ENCODE measurements around the gene SPAG4.

The SPAG4 gene

DNA sequence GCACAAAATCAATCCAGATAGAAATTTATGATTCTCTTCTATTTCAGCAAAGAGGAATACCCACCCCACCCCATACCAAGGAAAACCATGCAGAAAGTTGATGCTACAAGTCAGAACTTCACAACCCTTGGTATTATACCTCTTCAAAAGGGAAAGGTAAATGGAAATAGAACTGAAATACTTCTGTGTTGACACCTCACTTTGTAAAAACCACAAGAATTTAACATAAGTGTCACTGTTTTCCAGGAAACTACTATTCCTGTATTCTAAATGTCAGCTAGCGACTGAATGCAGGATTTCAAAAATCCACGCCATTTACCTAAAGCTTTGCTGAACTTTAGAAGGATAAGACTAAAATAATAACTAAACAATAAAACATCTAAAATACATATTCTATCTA lies 45.4 kb downstream of the SPAG4 start:
- no peaks in the 10 kb centered on the region for H3K4me1 ChIP-seq (ENCODE audit: insufficient read depth, insufficient read length)
- no peak for DNase-seq (ENCODE audit: low read depth, low spot score)
- H3K36me3 ChIP-seq (ENCODE audit: insufficient read depth, insufficient read length, low read length): peaks cover 20% of the 10 kb centered on the region
- no peak overlapping the region for H3K4me3 ChIP-seq (ENCODE audit: insufficient read length, low read depth)
- no peaks in the 10 kb centered on the region for H3K27me3 ChIP-seq (ENCODE audit: insufficient read depth, insufficient read length)
- TF ChIP-seq YY1 (IDR thresholded peaks at IDR 0.05; ENCODE audit: insufficient read depth, insufficient read length) (no peak), ZNF274 (IDR thresholded peaks at IDR 0.05; ENCODE audit: low read depth, low read length) (no peak), SUZ12 (IDR thresholded peaks at IDR 0.05; ENCODE audit: extremely low read depth, insufficient read depth, insufficient read length) (no peak)
- H3K9ac ChIP-seq (ENCODE audit: insufficient read length, low read depth): no peak overlapping the region
- H3K9me3 ChIP-seq (ENCODE audit: insufficient read depth, low read length): no peaks in the 10 kb centered on the region

DNA sequence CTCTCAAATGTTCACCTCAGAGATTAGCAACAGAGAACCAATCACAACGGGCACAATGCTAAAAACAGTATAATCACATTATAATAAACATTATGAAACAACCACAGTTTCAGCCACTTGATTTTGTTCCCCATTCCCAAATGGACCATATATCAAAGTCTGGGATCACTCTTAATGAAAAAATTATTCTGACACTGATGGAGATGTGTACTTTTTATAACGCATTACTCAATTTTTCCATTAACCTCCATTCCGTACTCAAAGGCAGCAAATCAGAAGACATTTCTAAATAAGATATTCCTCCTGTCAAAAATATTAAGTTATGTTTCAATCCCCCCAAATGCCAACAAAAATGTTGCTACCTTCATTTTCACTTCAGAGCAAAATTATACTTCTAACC lies 46.3 kb downstream of the SPAG4 start:
- Histone ChIP-seq H3K4me3 (ENCODE audit: insufficient read length, low read depth) (peak overlapping the region; percentile 6), H3K4me1 (ENCODE audit: insufficient read depth, insufficient read length) (no peaks in the 10 kb centered on the region), H3K36me3 (ENCODE audit: insufficient read depth, insufficient read length, low read length) (peaks cover 13% of the 10 kb centered on the region), H3K9ac (ENCODE audit: insufficient read length, low read depth) (no peak overlapping the region), H3K27me3 (ENCODE audit: insufficient read depth, insufficient read length) (no peaks in the 10 kb centered on the region), H3K9me3 (ENCODE audit: insufficient read depth, low read length) (no peaks in the 10 kb centered on the region)
- DNase-seq (ENCODE audit: low read depth, low spot score): no peak
- TF ChIP-seq YY1 (IDR thresholded peaks at IDR 0.05; ENCODE audit: insufficient read depth, insufficient read length) (no peak), SUZ12 (IDR thresholded peaks at IDR 0.05; ENCODE audit: extremely low read depth, insufficient read depth, insufficient read length) (no peak)

DNA sequence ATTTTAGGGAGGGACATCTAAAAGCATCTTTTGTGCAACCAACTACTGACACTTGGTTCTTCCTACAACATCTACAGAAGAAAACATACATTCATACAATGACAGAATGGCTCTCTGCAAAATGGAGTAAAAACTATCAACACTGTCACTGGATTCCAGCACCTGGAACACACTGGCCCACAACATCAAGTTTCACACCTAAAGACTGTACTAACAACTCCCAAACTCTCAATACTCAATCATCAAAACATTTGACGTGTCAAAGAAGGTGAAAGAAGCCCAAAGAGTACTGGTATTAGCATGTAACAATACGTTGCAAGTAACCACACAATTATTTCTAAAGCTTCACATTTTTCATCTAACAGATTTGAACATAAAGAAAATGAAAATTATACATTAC lies 46.9 kb downstream of the SPAG4 start:
- TF ChIP-seq YY1 (IDR thresholded peaks at IDR 0.05; ENCODE audit: insufficient read depth, insufficient read length) (no peak), ZNF274 (IDR thresholded peaks at IDR 0.05; ENCODE audit: low read depth, low read length) (no peak), SUZ12 (IDR thresholded peaks at IDR 0.05; ENCODE audit: extremely low read depth, insufficient read depth, insufficient read length) (no peak)
- Histone ChIP-seq H3K9ac (ENCODE audit: insufficient read length, low read depth) (peak overlapping the region; percentile 100), H3K27me3 (ENCODE audit: insufficient read depth, insufficient read length) (no peaks in the 10 kb centered on the region), H3K36me3 (ENCODE audit: insufficient read depth, insufficient read length, low read length) (peaks cover 6% of the 10 kb centered on the region), H3K9me3 (ENCODE audit: insufficient read depth, low read length) (no peaks in the 10 kb centered on the region), H3K4me1 (ENCODE audit: insufficient read depth, insufficient read length) (no peaks in the 10 kb centered on the region), H3K4me3 (ENCODE audit: insufficient read length, low read depth) (peak overlapping the region; percentile 93)
- no peak for DNase-seq (ENCODE audit: low read depth, low spot score)

DNA sequence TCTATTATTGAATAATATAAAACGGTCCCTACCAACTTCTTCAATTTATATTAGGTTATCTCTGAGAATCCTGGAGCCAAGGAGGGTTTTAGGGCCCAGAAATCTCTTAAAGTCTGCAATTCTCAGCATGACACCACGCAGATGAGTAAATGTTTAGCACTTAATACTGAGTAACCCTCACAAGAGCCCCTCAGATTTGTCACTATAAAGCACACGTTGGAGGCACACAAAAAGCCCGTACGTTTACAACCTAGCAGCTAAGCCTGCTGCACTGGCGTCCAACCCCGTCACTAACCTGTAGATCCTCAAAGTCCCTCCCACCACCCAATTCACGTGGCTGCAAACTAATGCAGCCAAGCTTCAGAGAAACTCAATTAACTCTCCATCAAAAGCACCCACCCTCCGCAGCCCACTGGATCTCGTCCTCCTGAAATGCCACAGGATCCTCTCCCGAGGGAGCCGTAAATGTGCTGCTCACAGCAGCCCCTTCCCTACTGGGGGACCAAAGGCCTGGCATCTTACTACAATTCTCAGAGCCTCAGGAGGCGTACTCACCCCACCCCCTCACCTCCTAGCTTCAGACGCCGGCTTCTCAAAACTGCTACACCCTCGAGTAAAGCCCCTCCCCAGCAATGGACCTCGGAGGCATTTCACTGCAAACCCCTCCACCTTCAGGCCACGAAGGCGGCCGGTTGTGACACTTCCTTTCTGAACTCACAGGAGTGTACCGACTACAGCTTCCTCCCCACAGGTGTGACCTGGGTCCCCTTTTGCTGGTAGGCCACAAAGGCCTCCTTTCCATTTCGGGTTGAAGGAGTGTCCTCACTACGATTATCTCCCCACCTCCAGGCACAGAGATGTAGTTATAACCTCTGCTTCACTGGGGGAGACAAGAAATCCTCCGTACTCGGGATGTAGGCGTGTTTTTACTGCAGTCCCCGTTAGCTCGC lies 48.2 kb downstream of the SPAG4 start:
- Histone ChIP-seq H3K4me3 (ENCODE audit: insufficient read length, low read depth) (peak overlapping the region; percentile 93), H3K36me3 (ENCODE audit: insufficient read depth, insufficient read length, low read length) (peaks cover 8% of the 10 kb centered on the region), H3K9ac (ENCODE audit: insufficient read length, low read depth) (peak overlapping the region; percentile 100), H3K27me3 (ENCODE audit: insufficient read depth, insufficient read length) (no peaks in the 10 kb centered on the region), H3K9me3 (ENCODE audit: insufficient read depth, low read length) (no peaks in the 10 kb centered on the region), H3K4me1 (ENCODE audit: insufficient read depth, insufficient read length) (no peaks in the 10 kb centered on the region)
- no peak for TF ChIP-seq YY1 (IDR thresholded peaks at IDR 0.05; ENCODE audit: insufficient read depth, insufficient read length)
- no peak for TF ChIP-seq SUZ12 (IDR thresholded peaks at IDR 0.05; ENCODE audit: extremely low read depth, insufficient read depth, insufficient read length)
- TF ChIP-seq ZNF274 (IDR thresholded peaks at IDR 0.05; ENCODE audit: low read depth, low read length): no peak
- peak; percentile 47 for DNase-seq (ENCODE audit: low read depth, low spot score)

DNA sequence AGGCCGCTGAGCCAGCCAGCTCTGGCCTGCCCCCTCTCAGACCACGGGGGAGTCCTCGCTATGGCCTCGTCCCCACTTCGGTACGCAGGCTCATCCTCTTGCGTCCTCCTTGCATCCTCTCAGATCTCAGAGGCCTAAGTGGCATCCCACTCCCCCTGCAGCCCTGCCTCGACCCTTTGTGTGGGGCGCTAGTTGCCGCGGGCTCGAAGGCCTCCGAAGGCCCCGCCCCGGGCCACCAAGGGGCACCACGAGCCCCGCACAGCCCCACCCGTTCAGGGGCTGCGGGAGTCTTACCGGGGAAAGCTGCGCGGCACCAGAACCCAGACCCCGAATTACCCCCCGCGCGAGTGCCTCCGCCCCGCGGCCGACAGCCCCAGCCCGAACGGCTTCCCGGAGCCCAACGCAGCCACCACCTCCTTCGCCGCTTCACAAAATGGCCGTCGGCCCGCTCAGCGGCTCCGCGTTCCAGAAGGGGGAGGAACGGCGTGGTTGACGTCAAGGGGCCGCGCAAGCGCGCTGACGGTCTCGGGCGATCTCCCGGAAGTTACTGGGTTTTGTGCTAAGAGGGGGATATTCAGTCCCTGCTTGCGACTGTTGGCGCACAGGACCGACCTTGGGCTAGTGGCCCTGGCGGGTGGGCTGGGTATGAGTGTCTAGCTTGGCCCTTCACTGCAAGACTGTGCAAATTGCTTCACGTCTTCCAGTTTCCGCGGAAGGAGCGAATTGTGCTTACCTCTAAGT lies 49.0 kb downstream of the SPAG4 start, which contains the start of the genes CPNE1 and RBM12:
Gene CPNE1, minus strand, starts transcription at position 435 of the 741 bp plus-strand sequence. CDS start 31,977 bp downstream, outside the sequence.
Gene RBM12, minus strand, starts transcription at position 435 of the 741 bp plus-strand sequence. CDS start 9,578 bp downstream, outside the sequence.
- Histone ChIP-seq H3K36me3 (ENCODE audit: insufficient read depth, insufficient read length, low read length) (peaks cover 17% of the 10 kb centered on the region), H3K4me3 (ENCODE audit: insufficient read length, low read depth) (peak within 1 kb of the TSS; percentile 93), H3K9me3 (ENCODE audit: insufficient read depth, low read length) (no peaks in the 10 kb centered on the region), H3K9ac (ENCODE audit: insufficient read length, low read depth) (peak within 1 kb of the TSS; percentile 100), H3K4me1 (ENCODE audit: insufficient read depth, insufficient read length) (no peaks in the 10 kb centered on the region), H3K27me3 (ENCODE audit: insufficient read depth, insufficient read length) (no peaks in the 10 kb centered on the region)
- TF ChIP-seq ZNF274 (IDR thresholded peaks at IDR 0.05; ENCODE audit: low read depth, low read length) (no peak), YY1 (IDR thresholded peaks at IDR 0.05; ENCODE audit: insufficient read depth, insufficient read length) (peak; percentile 92)
- peak; percentile 94 for DNase-seq (ENCODE audit: low read depth, low spot score)

DNA sequence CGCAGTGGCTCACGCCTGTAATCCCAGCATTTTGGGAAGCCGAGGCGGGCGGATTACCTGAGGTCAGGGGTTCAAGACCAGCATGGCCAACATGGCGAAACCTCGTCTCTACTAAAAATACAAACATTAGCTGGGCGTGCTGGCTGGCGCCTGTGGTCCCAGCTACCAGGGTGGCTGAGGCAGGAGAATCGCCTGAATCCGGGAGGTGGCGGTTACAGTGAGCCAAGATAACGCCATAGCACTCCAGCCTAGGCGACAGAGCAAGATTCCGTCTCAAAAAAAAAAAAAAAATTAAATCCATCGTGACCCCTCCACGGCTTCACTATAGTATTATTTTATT lies 50.3 kb downstream of the SPAG4 start:
- no peaks in the 10 kb centered on the region for H3K27me3 ChIP-seq (ENCODE audit: insufficient read depth, insufficient read length)
- H3K9me3 ChIP-seq (ENCODE audit: insufficient read depth, low read length): no peaks in the 10 kb centered on the region
- no peak for TF ChIP-seq SUZ12 (IDR thresholded peaks at IDR 0.05; ENCODE audit: extremely low read depth, insufficient read depth, insufficient read length)
- no peaks in the 10 kb centered on the region for H3K4me1 ChIP-seq (ENCODE audit: insufficient read depth, insufficient read length)
- no peak overlapping the region for H3K9ac ChIP-seq (ENCODE audit: insufficient read length, low read depth)
- H3K4me3 ChIP-seq (ENCODE audit: insufficient read length, low read depth): no peak overlapping the region
- DNase-seq (ENCODE audit: low read depth, low spot score): no peak
- H3K36me3 ChIP-seq (ENCODE audit: insufficient read depth, insufficient read length, low read length): peaks cover 21% of the 10 kb centered on the region

DNA sequence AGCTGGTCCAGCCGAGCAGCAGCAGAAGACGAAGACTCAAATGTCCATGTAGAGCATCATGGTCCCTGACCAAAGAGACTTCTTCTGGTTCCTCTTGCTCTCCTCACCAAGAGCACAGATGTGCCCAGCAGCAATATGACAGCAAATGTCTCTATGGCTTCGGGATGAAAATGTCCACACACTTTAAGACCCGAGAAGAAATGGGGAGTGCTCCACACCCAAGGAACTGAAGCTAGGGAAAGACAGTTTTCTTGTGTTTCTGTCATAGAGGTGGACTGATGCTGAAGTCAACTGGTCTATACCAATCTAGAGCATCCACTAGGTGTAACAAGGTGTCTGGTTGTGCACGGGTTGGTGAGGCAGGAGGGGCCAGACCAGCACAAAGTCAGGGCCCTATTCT lies 53.6 kb downstream of the SPAG4 start:
- Histone ChIP-seq H3K4me1 (ENCODE audit: insufficient read depth, insufficient read length) (no peaks in the 10 kb centered on the region), H3K9me3 (ENCODE audit: insufficient read depth, low read length) (no peaks in the 10 kb centered on the region), H3K4me3 (ENCODE audit: insufficient read length, low read depth) (no peak overlapping the region), H3K9ac (ENCODE audit: insufficient read length, low read depth) (no peak overlapping the region), H3K27me3 (ENCODE audit: insufficient read depth, insufficient read length) (no peaks in the 10 kb centered on the region), H3K36me3 (ENCODE audit: insufficient read depth, insufficient read length, low read length) (peaks cover 44% of the 10 kb centered on the region)
- TF ChIP-seq SUZ12 (IDR thresholded peaks at IDR 0.05; ENCODE audit: extremely low read depth, insufficient read depth, insufficient read length): no peak
- no peak for TF ChIP-seq YY1 (IDR thresholded peaks at IDR 0.05; ENCODE audit: insufficient read depth, insufficient read length)
- no peak for TF ChIP-seq ZNF274 (IDR thresholded peaks at IDR 0.05; ENCODE audit: low read depth, low read length)
- no peak for DNase-seq (ENCODE audit: low read depth, low spot score)

Data from NT2/D1 (cell line).